IPS-NIHi11 (cell line): ENCODE measurements around the gene HS3ST3B1.

Source experiments
- DNase-seq: peaks from one replicate; pipeline ENCODE4 v3.0.0; 2012; ENCODE audit warnings: mixed read lengths, low spot score

Gene HS3ST3B1

DNA sequence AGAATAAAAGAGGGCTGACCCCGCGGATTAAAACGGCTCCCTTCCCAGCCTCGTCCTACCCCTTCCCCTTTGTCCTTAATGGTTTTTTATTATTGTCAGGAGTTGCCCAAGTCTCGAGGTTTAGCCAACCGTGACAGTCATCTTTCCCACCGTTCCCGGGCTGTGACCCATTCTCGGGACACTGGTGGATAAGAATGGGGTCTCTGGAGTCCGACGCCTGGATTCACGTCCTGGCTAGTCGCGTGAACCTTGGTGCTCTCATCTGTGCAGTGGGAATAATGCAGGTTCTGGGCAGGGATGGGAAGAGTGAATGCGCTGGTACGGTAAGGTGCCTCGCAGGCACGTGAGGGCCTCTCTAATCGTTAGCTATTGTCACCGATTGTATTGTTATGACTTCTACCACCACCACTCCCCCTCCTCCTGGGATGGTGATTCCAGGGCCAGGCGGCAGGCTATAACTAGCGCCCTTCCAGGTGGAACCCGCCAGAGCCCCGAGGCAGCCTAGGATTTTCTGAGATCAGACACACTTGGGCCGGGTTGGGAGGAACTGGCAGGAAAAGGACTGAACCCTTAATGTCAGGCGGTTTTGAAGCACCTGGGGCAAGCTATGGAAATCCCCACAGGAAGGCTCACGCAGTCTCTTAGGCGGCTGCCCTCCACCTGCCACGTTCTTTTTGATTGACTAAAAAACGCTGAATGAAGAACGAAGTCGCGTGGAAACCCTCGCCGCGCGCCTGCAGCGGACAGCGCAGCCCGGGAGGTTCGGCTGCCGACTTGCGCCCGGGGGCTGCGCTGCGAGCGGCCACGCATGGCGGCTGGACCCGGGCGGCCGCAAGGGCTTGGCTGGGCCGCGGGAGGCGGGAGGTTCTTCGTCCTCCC is 2.7 kb downstream of the HS3ST3B1 start:
- no peak for DNase-seq

GRCh38 chr17:14304222-14304772 is 3.4 kb downstream of the HS3ST3B1 start:
- DNase-seq, result no peak

GRCh38 chr17:14304773-14305517 is 4.1 kb downstream of the HS3ST3B1 start:
- no peak for DNase-seq

DNA sequence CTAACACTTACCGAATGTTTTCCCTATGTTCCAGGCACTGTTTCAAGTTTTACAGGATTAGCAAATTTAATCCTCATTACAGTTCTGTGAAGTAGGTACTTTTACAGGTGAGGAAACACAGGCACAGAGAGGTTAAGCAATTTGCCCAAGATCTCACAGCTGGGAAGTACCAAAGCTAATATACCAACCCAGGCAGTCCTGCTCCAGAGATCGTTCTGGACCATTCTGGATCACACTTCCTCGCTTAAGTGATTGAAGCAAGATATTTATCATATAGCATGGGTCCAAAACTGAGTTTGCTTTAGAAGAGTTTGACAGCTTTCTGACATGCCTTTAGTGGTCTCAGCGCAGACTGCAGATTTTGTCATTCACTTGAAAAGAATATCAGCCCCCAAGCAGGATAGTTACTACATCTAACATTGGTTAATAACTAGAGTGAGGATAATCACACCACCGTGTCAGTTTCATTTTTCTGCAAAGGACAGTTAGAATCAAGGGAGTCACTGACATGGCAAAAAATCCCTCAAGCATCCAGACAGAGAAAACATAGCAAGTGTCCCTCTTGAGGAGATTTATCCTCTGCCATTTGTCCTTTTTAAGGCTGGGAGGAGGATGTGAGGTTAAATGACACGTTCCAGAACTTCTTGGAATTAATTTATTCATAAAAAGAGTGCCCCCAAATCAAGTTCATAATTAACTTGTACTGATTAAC is 5.1 kb downstream of the HS3ST3B1 start:
- no peak for DNase-seq

DNA sequence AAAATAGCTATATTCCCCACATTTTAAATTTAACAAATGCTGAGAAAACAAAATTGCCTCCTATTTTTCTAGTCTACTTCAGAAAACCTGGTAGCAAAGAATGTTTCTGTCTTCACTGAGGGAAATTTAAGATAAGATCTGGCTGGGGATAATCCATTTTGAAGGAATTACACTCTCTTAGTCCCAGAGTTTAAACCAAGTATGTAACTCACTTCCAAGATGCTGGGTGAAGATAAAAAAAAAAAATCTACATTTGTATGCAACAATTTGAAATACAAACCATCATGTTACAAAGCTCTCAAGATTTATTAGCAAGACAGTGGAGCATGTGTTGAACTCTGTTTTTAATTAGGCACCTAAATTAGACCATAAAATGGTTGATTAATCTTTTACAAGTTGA is 5.7 kb downstream of the HS3ST3B1 start:
- DNase-seq, result no peak

DNA sequence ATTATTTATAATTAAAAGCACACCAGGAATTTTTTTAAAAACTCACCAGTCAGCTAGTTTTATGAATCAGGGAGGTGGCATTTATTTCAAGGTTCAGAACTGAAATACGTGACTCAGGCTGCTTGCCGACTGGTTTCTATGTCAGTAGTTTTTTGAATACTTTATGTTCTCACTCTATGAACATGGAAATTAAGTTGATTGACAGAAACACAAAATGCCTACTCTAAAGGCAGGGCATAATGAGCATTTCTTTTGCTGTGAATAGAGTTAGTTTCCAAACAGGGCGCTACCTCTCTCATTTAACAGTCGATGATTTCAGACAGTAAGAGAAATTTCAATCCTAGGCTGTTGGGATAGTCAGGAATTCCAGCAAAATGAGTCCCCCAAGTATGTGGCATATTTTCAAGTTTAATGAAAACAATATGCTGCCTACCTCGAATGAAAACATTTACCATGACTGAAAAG is 6.7 kb downstream of the HS3ST3B1 start:
- DNase-seq, result no peak

DNA sequence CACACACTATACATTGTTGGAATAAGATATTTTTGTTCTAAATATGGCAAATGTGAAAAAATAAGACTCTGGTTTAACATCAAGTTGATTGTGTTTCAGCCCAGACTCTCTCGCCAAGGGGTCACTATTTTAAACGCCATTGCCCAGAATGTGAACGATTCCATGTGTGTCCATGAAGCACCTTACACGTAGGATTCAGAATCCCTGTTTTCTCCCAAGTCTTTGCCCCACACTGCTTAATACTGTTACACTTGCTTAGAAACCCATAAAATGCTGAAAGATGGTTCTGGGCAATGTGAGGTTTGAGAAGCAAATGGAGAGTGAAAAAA is 7.7 kb downstream of the HS3ST3B1 start:
- DNase-seq, result no peak

- DNase-seq, result peak; percentile 93
These were observed 8.3 kb downstream of the HS3ST3B1 start for GRCh38 chr17:14308965-14309879.

DNA sequence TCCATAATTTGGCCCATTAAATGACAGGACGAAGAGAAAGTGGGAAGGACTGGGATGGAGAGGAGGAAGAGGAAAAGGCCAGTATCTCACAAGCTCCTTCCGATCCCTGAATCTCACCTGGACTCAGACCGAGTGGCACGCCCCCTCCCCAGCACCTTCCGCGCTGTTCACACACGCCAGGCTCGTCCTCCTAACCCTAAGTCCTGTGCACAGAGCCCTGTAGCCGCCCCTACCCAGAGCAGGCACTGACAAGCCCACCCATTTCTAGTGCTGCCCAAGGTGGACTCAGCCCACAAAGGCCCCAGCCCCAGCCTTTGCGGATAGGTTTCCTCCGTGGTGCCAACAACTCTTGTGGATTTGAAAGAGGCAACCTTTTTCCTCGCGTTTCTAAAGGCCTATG is 9.2 kb downstream of the HS3ST3B1 start:
- DNase-seq, result no peak

DNA sequence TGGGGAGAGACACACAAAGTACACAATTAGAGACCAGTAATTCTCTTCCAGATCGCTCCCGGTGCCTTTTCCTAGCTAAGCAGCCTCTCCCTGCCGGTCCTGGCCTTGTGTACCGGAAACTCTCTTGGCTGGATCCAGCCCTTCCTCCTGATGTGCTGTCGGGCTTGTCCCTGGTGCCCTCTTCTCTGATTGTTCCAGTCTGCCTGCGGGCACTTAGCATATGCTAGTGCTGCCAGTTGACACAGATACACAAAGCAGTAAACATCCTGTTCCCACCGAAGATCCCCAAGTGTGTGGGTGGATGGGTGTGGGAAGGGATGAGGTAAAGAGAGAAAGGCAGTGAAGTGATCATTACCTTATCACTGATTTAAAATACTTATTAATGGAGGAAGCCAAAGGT is 9.7 kb downstream of the HS3ST3B1 start:
- DNase-seq, result no peak

GRCh38 chr17:14311186-14311705 is 10.4 kb downstream of the HS3ST3B1 start:
- no peak for DNase-seq

DNA sequence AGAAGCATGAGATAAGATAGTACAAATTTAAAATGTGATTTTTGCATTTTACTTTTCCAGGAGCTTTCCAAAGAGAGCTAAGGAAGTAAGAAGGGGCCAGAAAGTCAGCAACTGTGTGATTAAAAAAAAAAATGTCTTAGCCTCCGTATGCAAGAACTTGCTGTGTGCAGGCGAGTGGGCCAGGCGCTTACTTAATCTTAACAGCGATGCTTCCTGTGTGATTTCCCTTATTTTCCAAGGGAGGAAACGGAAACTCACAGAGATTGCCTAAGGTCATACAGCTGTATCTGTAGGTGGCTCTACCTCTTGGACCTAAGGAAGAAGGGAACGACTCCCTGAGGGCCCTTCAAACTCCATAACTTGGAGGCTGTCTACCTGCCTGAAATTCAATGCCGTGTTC is 11.1 kb downstream of the HS3ST3B1 start:
- no peak for DNase-seq

- no peak for DNase-seq
These were observed 11.6 kb downstream of the HS3ST3B1 start for GRCh38 chr17:14312522-14312921.

DNA sequence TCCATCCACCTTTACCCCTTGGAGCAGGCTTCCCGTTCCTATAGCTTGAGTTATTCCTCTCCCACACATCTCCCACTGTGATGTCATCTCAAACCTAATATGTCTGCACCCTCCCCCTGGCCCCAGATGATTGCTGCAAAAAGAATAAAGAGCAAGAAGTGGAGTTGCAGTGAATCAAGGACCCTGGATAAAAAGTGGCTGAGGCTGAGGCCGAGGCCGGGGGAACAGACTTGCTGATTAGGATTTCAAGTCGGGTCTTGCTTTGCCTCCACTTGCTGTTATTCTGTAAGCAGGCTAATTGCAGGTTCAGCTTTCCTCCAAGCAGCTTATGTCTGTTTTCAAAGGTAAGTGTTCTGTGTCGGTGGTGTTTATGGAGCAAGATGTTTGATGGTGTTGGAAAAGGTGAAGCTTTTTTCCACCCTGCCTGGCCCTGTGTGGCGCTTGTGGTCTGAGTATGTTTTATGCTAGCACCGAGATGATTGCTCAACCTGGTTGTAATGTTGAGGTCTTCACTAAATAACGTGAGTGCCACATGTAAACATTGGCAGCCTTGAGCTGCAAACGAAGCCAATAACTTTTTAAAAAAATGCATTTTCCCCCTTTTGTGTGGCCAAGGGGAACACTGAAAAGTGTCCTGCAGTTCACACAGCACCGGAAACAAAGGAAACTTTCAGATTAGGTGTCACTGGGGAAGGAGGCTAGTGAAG is 15.4 kb downstream of the HS3ST3B1 start:
- DNase-seq, result no peak

- no peak for DNase-seq
These were observed 16.5 kb downstream of the HS3ST3B1 start for GRCh38 chr17:14317383-14317782.

GRCh38 chr17:14318109-14318917 is 17.4 kb downstream of the HS3ST3B1 start:
- no peak for DNase-seq

- DNase-seq, result no peak
These were observed 18.0 kb downstream of the HS3ST3B1 start for GRCh38 chr17:14318918-14319205.

GRCh38 chr17:14320098-14320497 is 19.2 kb downstream of the HS3ST3B1 start:
- no peak for DNase-seq

DNA sequence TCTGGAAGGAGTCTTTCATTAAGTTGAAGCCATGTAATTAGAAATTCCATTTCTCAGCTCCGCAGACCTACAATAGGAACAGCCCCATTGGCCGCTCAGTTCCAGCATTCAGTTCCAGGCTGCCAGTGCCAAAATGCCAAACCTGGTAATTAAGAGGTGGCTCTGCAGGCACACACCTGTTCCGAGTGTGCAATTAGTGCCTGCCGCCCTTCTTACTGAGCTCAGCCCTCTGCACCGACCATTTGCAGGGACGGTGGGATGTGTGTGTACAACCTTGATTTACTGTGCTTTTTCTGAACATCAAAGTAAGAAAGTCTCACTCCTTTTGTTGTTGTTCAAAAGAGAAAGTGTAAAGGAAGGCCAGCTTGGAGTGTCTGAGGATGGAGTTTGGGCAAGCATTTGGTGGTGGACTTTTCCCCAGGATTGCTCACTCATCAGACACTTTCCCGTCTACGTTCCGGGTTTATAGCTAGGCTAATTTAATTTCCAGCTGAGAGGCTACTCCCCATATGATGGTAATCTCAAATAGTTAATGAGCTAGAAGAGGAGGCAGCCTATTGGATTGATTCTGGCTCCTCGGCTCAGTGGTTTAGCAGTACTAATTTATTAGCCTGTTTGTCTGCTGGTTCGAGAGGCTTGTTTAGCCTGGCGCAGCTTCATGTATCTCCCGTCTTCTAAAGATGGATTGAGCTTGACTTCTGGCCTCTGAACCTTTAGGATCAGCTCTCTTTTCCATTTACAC is 20.0 kb downstream of the HS3ST3B1 start:
- no peak for DNase-seq
